PC-3 (cell line): ENCODE data around the gene CERKL.

Source experiments
- CTCF ChIP-seq: fragments of 300-600 bp; sonication (generic); conservative IDR thresholded peaks from 2 replicates; pipeline ENCODE4 v1.5.1; 2017; ENCODE audit warnings: antibody characterized with exemption, low read depth, mild to moderate bottlenecking, low read length
- EZH2 ChIP-seq: fragments of 300-600 bp; sonication (generic); IDR thresholded peaks from one replicate; pipeline ENCODE4 v1.6.1; 2017; ENCODE audit warnings: antibody characterized with exemption, mild to moderate bottlenecking, low read length; ENCODE audit not compliant: unreplicated experiment
- EZH2phosphoT487 ChIP-seq: fragments of 300-600 bp; sonication (generic); IDR thresholded peaks from 2 replicates; pipeline ENCODE4 v1.6.1; 2018; ENCODE audit warnings: mild to moderate bottlenecking, antibody characterized with exemption, low read length, borderline replicate concordance

GRCh38 chr2:181685150-181685688, 28.3 kb upstream of the CERKL start:
- TF ChIP-seq EZH2phosphoT487 (no peak), CTCF (no peak), EZH2 (no peak)
